Cardiac septum (tissue), 1 donor: ENCODE data around the gene CHD1. TPM values are rescaled to one million over a fixed set of nuclear protein-coding genes. Genes with fewer than 3 reads are reported as not detected.

ENCODE experiments used
- DNase-seq: peaks from one replicate; pipeline ENCODE4 v3.0.0-alpha.2; 2020; ENCODE audit warnings: low spot score
- intact Hi-C: fragments of 100-400 bp; cut with DNase I; formaldehyde crosslinking; loops from one replicate; pipeline ENCODE4 v1.14.0; 2022
- total RNA-seq: library from RNA; stranded (reverse); fragmentation: NEBNext Ultra II Directional; extraction: Animal tissue kit (Norgen Biotek cat#: 25700); gene quantifications from one replicate; pipeline ENCODE4 v1.2.1, GENCODE V29; 2021
- donor health status: DM: no; HTN: no; CAD: no.

Gene CHD1
- total RNA-seq, 1 donor from 2014 or later: 16.8 TPM

DNA sequence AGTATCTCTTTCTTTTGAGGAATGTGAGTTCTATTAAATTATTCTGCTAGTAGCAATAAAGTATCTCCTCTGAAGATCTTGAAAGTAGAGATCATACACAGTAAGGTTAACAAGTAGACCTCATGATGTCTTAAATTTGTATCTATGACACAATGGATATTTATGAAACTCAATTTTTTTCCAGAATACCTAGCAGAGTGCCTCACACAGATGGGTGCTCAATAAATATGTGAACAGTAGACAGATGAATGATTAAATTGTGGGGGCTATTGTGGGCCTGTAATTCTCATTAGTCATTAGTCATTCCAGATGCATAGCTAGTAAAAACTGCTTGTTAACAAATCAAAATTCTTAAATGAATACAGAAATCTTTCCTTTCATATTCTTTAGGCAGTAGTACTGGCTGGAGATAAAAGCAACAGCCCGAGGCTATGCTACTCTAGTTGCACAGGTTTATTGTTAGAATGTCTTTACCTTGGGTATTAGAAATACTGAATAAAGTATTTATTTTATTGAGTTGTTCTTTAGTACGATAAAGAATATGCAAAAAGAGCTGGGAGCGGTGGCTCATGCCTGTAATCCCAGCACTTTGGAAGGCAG is 22.0 kb downstream of the CHD1 start:
- DNase-seq: no peak
- intact Hi-C loops: loop anchor here (2.0 kb wide), 2 partner anchors 126 to 154 kb away; no protein-coding TSS in a partner anchor

DNA sequence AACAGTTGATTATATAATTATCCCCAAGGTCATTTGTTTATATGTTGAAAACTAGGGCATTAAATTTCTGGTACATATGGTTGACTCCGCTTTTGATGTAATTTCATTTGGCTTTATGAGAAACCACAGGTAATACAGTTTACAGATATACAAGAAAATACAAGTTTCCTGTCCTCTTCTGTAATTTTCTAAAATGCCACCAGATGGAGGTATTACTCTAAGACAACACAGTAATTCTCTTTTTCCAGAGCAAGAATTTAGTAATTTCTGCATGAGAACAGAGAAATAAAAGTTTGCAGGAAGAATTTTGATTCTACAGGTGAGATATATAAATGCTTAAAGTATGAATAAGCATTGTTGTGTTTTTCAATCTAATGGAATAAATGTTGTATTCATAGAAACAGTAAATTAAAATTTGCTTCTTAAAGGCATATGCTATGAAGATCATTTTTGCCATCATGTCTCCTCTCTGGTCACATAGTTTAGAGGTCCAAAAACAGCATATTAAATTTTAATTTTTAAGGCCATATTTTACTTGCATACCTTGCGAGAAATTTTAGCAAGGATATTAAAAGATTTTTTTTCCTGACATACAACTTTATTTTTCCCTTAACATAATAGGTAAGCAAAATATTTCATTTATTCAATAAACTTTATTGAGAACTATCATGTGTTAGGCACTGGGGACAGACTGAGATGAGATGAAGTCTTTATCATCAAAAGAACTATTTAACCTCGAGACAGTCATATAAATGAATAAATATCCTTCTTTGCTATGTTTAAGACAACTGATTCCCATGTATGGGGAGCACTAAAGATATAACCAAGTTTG is 22.7 kb downstream of the CHD1 start:
- intact Hi-C loops: loop anchor here (2.0 kb wide), 2 partner anchors 127 to 155 kb away; no protein-coding TSS in a partner anchor
- no peak for DNase-seq

DNA sequence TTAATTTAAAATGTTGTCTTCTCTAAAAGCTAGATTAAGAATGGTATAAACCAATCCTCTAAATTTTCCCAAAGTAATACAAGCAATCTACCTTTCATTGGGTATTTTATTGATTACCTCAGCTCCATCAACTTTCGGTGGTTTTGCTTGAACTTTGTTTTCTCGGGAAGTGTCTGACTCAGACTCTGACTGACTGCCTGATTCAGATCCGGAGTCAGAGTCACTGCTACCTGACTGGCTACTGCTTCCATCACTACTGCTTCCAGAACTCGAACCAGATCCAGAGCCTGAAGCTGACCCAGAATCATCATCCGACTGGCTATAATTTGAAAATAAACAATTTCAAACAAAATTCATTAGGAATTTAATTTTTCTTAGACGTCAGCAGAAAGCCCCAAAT is 24.0 kb downstream of the CHD1 start:
- DNase-seq: no peak
- intact Hi-C loops: no loop called here

DNA sequence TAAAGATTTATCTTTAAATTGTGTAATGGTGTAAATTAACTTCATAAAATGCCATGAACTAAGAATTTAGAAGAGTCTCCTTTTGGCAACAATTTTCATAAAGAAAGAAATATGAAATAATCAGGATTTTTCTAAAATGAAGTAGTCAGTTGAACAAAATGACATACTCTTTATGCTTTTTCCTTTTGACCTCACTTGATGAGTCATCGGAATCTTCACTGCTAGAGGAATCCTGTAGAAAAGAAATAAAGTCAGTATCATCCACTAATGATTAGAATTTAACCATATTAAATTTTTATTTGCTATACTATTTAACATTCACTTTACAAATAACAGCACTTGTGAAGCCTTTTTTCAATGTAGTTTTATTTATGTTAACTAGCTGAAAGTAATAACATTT is 26.1 kb downstream of the CHD1 start:
- DNase-seq: no peak
- intact Hi-C loops: no loop called here

DNA sequence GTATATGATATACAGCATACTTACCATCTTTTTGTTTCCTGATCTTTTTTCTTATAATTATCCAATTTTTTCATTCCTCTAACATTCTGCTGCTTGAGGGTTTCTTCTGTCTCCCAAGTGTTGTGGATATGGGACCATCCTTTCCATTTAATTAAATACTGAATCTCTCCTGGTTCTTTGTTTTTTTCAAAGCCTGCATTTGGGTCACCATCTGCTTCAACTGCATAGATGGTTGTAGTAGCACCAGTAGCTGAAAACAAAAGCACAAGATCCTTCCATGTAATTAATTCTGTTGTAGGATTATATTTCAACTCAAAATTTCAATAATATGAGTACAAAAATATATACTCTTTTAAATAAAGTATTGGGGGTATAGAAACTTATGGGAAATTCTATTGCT is 29.4 kb downstream of the CHD1 start:
- intact Hi-C loops: no loop called here
- DNase-seq: no peak

DNA sequence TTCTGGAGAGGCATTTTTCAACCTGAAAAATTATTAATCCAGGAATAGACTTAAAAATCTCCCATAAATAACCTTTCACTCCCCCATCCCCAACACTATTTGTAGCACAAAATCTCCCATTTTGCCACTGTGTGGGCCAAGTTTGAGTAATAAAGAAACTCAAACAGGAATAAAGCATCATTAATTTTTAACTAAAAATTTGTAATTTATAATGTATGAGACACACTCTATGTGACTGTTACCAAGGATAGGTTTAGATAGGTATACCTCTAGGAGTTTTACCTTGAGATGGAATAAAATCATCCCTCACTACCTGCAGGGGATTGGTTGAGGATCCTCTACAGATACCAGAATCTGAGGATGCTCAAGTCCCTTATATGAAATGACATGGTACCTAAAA is 30.1 kb downstream of the CHD1 start:
- intact Hi-C loops: no loop called here
- no peak for DNase-seq

DNA sequence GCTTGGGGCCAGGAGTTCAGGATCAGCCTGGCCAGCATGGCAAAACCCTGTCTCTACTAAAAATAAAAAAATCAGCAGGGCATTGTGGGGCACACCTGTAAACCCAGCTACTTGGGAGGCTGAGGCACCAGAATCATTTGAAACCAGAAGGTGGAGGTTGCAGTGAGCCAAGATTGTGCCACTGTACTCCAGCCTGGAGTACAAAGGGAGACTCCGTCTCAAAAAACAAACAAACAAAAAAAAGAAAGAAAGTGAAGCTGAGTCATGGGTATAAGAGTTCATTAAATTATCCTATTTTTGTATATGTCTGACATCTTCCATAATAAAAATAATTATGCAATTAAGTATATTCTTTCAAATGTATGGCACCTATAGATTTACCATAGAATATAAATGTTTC is 37.2 kb downstream of the CHD1 start:
- intact Hi-C loops: no loop called here
- no peak for DNase-seq

DNA sequence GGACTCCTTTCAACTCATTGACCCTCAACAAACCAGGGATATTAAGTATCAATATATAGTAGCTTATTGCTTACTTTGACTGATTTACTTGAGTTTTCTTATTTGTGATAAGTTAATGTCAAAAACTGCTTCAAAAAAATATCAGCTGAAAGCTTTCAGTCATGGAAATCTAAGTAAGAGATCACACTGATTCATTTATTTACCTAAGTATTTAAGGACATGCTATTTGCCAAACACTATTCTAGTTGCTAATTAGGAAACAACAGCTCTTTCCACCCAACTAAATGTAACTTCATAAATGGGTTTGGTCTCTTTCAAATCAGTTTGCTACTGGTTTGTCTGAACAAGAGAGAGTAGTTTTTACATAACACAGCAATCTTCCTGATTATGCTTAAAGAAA is 48.2 kb downstream of the CHD1 start:
- intact Hi-C loops: no loop called here

DNA sequence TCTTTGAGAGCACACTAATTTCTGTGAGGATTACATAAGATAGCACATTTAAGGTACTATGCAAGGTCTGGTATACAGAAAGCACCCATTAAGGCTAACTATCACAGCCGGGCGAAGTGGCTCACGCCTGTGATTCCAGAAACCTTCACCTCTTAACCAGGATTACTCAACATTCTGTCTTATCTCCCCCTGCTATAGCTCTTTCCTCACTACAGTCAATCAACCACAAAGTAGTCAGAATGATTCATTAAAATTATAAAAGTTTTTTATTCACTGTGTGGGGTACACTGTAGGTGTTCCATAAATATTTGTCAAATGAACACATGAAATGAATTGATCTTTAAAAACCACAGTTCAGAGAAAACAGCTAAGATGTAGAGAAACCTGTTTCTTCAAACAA is 48.7 kb downstream of the CHD1 start:
- no peak for DNase-seq
- intact Hi-C loops: no loop called here

More for the DNA sequence above, 48.2 kb downstream of the CHD1 start:
- DNase-seq: no peak

DNA sequence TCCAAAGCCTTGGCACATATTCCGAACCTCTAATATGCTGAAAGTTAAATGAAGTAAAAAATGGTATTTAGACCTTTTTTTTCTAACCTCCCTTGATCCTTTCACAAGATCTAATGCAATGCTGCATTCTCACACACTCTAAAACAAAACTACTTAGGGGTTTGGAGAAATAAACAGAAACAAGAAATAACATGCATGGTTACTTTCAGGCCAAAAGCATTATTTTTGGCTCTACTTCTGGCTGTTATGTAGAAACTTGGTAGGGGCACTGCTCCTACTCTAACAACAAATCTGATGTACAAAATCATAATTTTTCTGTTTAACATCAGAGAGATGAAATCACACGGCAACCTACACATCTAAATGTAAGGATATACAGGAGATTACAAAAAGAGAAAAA is 51.2 kb downstream of the CHD1 start:
- DNase-seq: no peak
- intact Hi-C loops: no loop called here

DNA sequence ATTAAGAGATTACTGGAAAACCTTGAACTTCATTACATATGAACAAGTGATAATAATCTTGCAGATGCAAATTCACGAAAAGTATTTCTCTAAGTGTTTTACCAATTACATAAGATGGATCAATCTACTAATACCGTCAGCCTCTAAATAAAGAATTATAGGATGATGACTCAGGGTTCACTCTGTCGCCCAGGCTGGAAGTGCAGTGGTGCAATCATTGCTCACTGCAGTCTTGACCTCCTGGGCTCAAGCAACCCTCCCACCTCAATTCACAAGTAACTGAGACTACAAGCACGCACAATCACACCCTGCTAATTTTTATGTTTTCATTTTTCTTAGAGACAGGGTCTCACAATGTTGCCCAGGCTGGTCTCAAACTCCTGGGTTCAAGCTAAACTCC is 56.1 kb downstream of the CHD1 start:
- intact Hi-C loops: no loop called here

DNA sequence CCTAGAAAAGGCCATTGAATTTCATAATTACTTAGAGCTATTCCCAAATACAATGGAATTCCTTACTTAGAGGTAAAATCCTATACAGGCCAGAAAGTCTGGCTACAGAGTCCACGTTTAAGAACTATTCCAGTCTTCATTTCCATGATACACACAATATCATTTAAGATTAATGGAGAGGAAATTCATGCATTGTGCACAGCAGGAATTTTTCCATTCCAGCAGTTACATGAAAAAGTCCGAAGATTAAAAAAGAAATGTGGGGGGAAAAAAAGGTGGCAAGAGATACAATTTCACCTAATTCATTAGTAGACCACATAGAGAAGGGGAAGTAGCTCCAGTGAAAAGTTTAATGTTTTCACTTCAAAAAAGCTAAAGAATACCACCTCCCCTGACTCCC is 63.1 kb downstream of the CHD1 start:
- intact Hi-C loops: no loop called here

More for the DNA sequence above, 56.1 kb downstream of the CHD1 start:
- DNase-seq: no peak

DNA sequence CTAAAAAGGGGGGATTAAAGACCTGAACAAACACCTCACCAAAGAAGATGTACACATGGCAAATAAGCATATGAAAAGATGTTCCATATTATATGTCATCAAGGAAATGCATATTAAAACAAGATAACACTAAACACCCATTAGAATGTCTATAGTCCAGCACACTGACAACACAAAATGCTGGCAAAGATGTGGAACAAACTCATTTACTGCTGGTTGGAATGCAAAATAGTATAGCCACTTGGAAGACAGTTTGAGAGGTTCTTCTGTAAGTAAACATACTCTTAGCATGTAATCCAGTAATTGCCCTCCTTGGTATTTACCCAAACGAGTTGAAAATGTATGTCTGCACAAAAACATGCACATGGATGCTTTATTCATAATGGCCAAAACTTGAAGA is 81.8 kb downstream of the CHD1 start:
- intact Hi-C loops: no loop called here
- no peak for DNase-seq

More for the DNA sequence above, 63.1 kb downstream of the CHD1 start:
- DNase-seq: no peak

DNA sequence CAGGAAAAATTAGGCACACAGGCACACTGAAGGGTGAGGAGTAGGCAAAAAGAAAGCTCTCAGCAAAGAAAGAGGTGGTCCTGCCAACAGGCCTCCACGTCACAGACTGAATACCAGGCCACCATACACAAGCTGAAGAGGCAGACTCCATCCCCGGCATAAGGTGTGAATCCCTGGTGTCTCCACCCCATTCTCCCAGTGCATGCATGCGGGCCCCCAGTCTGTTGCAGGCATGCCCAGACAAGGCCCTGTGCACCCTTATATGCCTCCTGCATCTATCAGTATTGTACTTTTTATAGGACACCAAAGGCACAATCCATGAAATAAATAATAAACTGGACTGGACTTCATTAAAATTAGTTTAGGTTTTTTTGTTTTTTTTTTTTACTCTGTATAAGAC is 82.3 kb downstream of the CHD1 start:
- intact Hi-C loops: no loop called here
- DNase-seq: no peak

DNA sequence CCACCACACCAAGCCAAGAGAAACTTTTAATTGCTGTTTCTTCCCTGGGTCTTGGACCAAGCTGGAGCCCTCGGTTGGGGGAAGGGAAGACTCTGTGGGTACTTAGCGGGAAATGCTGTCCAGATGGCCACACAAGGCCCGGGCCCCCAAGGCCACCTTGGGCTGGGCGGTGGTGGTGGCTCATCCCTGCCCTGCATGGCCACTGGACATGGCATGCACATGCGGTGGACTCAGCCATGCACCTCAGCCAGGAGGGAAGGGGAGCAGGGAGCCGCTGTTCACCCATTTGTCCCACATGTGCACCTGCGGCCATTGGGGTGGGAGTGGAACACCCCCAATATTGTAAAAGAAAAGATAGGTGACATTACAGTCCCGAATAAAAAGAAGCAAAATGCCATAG is 82.9 kb downstream of the CHD1 start:
- intact Hi-C loops: no loop called here

DNA sequence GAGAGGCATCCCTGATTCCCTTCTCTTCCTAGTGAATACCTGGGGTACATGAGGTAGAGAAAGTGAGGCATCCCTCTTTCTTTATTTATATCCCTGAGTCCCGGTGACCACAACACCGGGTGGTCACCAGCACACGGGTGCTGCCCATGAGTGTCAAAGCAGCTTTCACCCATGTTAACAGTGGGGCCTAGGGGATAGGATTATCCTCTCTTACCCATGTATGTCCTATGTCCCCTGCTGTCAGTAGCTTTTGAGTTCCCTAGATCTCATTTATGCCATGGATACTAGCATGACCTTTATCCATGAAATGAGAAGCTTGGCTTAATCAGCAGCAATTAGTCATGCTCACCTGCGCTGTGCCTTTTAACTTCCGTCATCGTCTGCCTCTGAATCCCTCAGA is 83.9 kb downstream of the CHD1 start:
- intact Hi-C loops: no loop called here

More for the DNA sequence above, 82.9 kb downstream of the CHD1 start:
- no peak for DNase-seq

DNA sequence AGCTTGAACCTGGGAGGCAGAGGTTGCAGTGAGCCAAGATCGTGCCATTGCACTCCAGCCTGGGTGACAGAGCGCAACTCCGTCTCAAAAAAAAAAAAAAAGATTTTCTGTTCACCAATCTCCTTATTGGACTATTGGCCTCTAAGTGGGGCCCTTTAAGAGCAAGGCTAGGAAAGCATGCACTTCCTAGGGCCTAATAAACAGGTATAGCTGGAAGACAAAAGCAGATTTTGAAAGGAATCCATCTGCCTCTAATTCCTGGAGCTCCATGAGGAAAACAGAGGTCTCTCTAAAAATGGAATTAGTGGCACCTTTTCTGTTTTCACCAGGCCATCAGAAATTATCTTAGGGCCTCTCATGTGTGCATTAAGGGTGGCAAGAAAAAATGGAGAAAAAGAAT is 85.3 kb downstream of the CHD1 start:
- intact Hi-C loops: no loop called here
- no peak for DNase-seq

More for the DNA sequence above, 83.9 kb downstream of the CHD1 start:
- DNase-seq: no peak

DNA sequence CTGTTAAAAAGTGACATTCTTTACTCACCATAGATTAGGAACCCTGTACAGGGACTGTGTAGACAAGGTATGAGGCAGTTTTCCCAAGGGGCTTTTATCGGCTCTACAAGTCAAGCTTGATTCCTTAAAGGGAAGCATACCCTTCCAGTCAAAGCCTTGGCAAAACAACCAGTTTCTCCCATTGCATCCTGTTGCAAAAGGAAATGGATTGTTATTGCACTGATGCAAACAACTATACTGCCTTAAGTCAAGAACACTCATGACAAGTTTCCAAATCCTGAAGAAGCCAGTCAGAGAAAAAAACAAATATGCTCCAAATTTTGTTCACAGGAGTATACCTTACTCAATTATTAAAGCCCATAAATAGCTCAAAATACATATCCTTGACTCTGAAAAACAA is 87.9 kb downstream of the CHD1 start:
- intact Hi-C loops: no loop called here
- DNase-seq: no peak

DNA sequence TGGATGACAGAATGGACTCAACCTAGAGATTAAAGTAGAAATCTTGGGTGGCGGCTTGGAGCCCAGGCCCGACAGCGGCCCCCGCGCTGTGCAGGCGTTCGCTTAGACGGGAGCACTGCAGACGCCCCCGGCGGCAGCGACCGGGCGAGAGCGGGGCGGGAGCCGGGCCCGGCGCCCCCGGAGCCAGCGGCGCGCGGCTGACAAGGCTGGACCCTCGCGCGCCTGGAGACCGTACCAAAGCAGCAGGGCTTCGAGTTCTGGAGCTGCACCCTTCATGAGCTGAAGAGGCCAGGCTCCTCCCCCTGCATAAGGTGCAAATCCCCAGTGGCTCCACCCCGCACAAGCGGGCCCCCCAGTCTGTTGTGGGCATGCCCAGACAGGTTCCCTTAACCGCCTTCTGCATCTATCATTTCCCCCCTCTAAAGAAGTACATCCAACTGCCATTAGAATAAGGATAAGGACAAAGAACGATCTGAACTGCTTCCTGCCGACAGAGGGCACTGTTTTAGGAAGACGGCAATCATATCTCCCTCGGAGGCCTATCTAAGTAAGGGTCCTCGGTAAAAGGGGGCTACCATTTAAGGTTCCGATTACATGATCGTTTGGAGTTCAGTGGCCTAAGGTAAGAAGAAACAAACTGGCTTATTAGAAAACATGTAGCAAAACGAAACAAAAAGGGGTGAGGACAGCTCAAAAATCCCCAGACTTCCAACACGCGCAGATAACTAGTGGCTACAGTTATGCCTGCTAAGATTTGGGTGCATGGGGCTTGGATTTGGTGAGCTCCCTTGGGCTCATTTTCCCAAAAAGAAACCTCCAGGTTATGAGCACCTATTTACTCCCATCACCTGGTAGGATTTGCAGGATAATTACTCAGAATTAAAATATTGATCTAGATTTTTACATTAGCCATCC is 89.1 kb downstream of the CHD1 start:
- DNase-seq: no peak
- intact Hi-C loops: no loop called here

DNA sequence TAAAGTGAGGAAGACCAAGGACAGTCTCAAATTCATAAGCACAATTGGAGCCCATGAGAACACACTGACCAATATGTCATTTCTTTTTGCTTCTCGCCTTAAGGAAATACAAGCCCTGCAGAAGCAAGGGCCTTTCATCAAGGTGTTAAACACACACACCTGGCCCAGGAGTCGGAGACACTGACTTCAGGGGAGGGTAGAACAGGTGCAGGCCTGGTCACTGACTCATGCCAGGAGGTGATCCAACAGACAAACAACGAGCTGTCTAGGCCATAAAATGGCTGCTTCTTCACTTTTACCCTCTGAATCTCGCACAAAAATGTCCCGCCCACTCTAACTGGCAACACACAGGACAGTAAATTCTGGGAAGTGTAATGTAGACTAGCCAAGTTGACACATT is 92.6 kb downstream of the CHD1 start:
- no peak for DNase-seq
- intact Hi-C loops: no loop called here
